SK-MEL-5 (cell line): Measurements from ENCODE around the gene PEX6. TPM values are rescaled to one million over a fixed set of nuclear protein-coding genes. Genes with fewer than 3 reads are reported as not detected.
A peak's percentile ranks its signal among the peaks of the same experiment; 100 is the strongest.

Experiments
- DNase-seq: peaks from one replicate; pipeline ENCODE4 v3.0.0-alpha.2; 2016; ENCODE audit warnings: low read depth, low spot score
- in situ Hi-C: cut with HindIII; loops from 2 replicates; pipeline ENCODE4 v1.10.0; 2016; ENCODE audit warnings: low sequenced_read_pairs, high pct_unique_total_duplicates, low pct_unique_long_range_greater_than_20kb
- polyA plus RNA-seq, 2 experiments: library from polyadenylated mRNA; depleted of rRNA; stranded (reverse); fragments of >200 nt; gene quantifications; 2 replicates each; pipeline ENCODE4 v1.2.3, GENCODE V29; 2015
- total RNA-seq: library from RNA; depleted of rRNA; stranded (reverse); fragments of >200 nt; shearing (Covaris generic); gene quantifications from 2 replicates; pipeline ENCODE4 v1.2.3, GENCODE V29; 2014; rRNA removed

PEX6 gene, protein sequence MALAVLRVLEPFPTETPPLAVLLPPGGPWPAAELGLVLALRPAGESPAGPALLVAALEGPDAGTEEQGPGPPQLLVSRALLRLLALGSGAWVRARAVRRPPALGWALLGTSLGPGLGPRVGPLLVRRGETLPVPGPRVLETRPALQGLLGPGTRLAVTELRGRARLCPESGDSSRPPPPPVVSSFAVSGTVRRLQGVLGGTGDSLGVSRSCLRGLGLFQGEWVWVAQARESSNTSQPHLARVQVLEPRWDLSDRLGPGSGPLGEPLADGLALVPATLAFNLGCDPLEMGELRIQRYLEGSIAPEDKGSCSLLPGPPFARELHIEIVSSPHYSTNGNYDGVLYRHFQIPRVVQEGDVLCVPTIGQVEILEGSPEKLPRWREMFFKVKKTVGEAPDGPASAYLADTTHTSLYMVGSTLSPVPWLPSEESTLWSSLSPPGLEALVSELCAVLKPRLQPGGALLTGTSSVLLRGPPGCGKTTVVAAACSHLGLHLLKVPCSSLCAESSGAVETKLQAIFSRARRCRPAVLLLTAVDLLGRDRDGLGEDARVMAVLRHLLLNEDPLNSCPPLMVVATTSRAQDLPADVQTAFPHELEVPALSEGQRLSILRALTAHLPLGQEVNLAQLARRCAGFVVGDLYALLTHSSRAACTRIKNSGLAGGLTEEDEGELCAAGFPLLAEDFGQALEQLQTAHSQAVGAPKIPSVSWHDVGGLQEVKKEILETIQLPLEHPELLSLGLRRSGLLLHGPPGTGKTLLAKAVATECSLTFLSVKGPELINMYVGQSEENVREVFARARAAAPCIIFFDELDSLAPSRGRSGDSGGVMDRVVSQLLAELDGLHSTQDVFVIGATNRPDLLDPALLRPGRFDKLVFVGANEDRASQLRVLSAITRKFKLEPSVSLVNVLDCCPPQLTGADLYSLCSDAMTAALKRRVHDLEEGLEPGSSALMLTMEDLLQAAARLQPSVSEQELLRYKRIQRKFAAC
- total RNA-seq = 15.2 and 18.4 TPM in 2 replicates
- polyA plus RNA-seq (2015; cell fraction: cytosol; rRNA removed) = 10.3 and 14.0 TPM in 2 replicates
- 29.8 and 32.2 TPM in 2 replicates for polyA plus RNA-seq (2015; cell fraction: nucleus; rRNA removed)

- in situ Hi-C loops = no loop called here
- peak; percentile 81 for DNase-seq
Measured at GRCh38 chr6:42978839-42979522, at the start of gene PEX6. PEX6 (minus strand) TSS chr6:42979181; CDS start chr6:42979150, 31 bp downstream.

DNA sequence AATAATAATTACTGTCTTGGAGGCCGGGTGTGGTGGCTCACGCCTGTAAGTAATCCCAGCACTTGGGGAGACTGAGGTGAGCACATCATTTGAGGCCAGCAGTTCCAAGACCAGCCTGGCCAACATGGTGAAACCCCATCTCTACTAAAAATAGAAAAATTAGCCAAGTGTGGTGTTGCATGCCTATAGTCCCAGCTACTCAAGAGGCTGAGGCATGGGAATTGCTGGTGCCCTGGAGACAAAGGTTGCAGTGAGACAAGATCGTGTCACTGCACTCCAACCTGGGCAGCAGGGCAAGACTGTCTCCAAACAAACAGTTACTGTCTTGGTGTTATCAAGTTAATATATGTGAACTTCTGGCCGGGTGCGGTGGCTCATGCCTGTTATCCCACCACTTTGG is 47.4 kb upstream of the PEX6 start:
- DNase-seq = no peak
- in situ Hi-C loops = no loop called here

GRCh38 chr6:43024436-43024835 is 45.5 kb upstream of the PEX6 start:
- no peak for DNase-seq
- in situ Hi-C loops = no loop called here

- peak; percentile 71 for DNase-seq
- in situ Hi-C loops = no loop called here
Measured at GRCh38 chr6:43021270-43022047, 42.5 kb upstream of the PEX6 start, which contains the start of gene RRP36. RRP36 (plus strand) TSS chr6:43021623; CDS start chr6:43021655, 32 bp downstream.

DNA sequence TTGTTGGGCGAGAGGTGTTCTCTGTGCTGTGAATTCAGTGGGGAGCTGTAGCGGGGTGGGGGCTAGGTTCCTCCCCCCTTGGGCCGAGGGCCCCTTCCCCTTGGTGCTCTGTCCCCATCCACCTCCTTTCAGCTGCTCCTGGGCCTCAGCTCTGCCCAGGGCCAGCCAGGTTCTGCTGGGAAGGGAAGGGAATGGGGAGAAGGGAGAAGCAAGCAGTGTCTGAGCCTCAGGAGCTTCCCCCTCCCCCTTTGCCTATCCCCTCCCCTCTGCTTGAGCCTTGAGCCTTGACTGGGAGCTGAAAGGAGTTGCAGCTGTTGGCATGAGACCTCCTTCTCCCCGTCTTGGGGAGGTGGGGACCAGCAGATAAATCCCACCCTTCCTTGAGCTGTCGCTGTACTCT is 41.9 kb upstream of the PEX6 start:
- no peak for DNase-seq
- in situ Hi-C loops = no loop called here

- no peak for DNase-seq
- in situ Hi-C loops = no loop called here
Measured at GRCh38 chr6:43020052-43020705, 41.2 kb upstream of the PEX6 start.

- DNase-seq = no peak
- in situ Hi-C loops = no loop called here
Measured at GRCh38 chr6:43019152-43019551, 40.2 kb upstream of the PEX6 start.

DNA sequence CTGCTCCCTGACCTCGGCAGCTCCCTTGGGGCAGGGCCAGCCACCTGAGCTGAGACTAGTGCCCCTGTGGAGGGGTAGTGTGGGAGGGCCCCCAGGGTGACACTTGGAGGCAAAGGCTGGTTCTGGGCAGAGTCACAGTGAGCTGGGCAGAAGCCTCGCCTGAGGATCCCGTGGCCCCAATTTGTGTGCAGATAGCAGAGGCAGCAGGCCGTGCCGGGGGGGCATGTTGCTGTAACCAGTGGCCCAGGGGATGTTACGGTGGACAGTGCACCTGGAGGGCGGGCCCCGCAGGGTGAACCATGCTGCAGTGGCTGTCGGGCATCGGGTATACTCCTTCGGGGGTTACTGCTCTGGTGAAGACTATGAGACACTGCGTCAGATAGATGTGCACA is 38.0 kb upstream of the PEX6 start:
- in situ Hi-C loops = no loop called here
- no peak for DNase-seq

DNA sequence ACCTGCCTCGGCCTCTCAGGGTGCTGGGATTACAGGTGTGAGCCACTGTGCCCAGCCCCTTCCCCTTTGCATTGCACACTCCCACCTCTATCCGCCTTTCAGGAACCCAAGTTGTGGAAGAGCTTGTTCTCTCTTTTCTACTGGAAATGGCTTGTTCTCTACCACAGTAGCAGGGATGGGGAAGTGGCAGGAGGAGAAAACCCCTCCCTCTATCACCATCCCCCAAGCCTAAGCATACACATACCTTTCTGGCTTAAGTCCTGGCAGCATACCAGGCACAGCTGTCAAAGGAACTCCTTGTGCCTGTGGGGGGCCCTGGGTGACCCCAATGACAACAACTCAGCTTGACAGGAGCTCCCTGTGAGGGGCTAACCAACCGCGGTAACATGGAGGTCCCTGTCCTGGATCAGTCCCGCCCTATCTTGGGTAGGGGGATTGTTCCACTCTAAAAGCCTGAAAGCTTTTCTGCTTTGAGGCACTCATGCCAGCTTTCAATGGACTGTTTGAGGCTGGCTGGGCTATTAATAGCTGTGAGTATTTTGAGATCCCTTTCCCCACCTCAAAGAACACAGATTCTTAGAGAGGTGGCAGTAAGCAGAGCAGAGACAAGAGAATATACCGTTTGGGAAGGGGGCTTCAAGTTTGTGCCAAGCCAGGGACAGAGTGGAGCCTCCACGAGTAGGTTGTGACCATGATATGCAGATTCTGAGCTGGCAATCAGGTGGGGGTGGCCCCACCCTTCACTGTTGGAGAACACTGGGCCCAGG is 37.4 kb upstream of the PEX6 start:
- DNase-seq = no peak
- in situ Hi-C loops = no loop called here

DNA sequence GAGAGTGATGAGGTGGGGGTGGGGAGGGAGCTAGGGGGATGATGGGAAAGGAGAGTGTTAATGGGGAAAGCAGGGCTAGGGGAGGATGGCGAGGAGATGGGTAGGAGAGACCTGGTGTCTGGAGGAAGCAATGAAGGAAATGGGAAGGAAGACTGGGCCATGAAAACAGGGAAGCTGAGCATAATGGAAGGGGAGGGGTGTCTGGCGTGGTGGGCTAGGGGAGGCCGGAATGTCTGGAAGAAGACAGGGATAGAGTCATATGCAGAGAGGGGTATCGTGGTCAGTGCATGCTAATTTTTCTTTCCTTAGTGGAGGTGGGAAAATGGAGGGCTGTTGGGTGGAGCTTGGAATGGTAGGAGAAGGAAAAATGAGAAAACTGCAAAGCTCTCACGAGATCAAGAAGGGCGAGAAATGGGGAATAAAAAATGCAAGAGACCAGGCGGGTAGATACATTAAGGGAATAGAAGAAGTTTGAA is 35.5 kb upstream of the PEX6 start:
- in situ Hi-C loops = no loop called here
- DNase-seq = no peak

DNA sequence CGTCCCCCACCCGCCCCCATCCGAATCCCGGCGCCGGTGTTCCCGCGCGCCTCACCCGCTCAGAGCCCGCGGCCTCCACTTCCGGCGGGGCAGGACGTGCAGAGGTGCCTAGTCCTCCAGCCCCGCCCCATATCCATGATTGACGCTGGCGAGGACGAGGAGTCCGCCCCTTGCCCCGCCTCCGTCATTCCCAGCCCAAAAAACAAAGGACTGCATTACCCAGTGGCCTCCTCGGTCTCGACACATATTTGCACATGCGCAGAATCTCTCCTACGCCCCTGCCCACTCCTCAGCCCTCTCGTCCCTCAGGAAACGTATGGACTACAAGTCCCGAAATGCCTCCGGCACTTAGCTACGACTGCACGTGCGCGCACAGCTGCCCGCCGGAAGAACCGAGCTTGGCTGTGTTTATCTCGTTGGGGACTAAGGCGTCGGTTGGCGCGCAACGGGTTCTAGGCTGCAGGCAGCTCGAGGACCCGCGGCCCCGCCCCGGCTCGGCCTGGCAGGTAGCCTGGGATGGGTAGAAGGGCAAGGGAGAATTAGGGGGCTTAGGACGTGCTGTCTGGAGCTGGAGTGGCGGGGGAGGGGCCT is 35.0 kb upstream of the PEX6 start, which contains the start of the genes KLHDC3 and MEA1:
Gene KLHDC3 (plus strand): TSS at position 407 of the 591 bp plus-strand sequence. CDS start 2,944 bp downstream, outside the sequence.
Gene MEA1 (minus strand): TSS at position 104 of the 591 bp plus-strand sequence. CDS start 133 bp downstream, outside the sequence.
- in situ Hi-C loops = no loop called here
- peak; percentile 100 for DNase-seq

- in situ Hi-C loops = no loop called here
- DNase-seq = no peak
Measured at GRCh38 chr6:43013097-43013842, 34.3 kb upstream of the PEX6 start.

DNA sequence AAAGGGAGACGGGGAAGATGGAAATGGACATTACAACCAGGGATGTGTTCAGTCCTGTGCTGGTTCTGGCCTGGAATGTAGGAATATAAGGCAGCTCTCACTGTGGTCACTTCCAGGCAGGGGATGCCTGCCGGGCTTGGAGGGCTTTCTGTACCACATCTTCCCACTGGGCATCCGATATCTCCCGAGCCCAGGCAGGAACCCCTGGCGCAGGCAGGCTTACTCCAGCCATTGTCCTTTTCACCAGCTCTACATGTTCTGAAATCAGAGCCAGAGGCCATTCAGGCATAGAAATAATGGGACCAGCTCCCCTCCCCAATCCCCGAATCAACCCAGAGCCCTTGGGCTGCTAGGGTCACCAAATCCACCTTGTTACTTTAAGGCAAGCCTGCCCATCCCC is 33.4 kb upstream of the PEX6 start:
- in situ Hi-C loops = no loop called here
- no peak for DNase-seq

- in situ Hi-C loops = no loop called here
- no peak for DNase-seq
Measured at GRCh38 chr6:43011207-43011606, 32.2 kb upstream of the PEX6 start.
